Small intestine (tissue), 7 donors: ENCODE measurements around the gene XPO1. TPM values are rescaled to one million over a fixed set of nuclear protein-coding genes. Genes with fewer than 3 reads are reported as not detected.
"Not testable (repeated sequence)": the region's sequence is repeated elsewhere in the genome, so short reads cannot be mapped to it uniquely, and the experiment has no call there.

Source experiments
- DNase-seq, 2 donors: peaks; one replicate each; pipeline versions ENCODE4 v3.0.0 to v3.0.0-alpha.2; 2013
- FAIRE-seq: peaks from 2 replicates; lab custom pipeline; 2012; peaks lifted over from hg19 to GRCh38; lab: Jason Lieb, UNC
- H3K27ac ChIP-seq, 3 donors: one replicate each; pipeline ENCODE4 v1.5.1; 2013; ENCODE audit warnings: low read length in 2 of 3, mild to moderate bottlenecking in 2 of 3, control low read depth in 1 of 3, inconsistent platforms in 1 of 3, low read depth in 1 of 3, moderate library complexity in 1 of 3
- H3K27me3 ChIP-seq, 3 donors: one replicate each; pipeline ENCODE4 v1.6.1; 2013; ENCODE audit warnings: low read length in 3 of 3, inconsistent platforms in 1 of 3; ENCODE audit not compliant: control insufficient read depth in 3 of 3, insufficient read depth in 3 of 3
- H3K36me3 ChIP-seq, 3 donors: one replicate each; pipeline ENCODE4 v1.6.1; 2013; ENCODE audit warnings: low read length in 3 of 3, inconsistent platforms in 1 of 3, low read depth in 1 of 3, mild to moderate bottlenecking in 1 of 3, moderate library complexity in 1 of 3; ENCODE audit not compliant: control insufficient read depth in 3 of 3, insufficient read depth in 2 of 3
- H3K4me1 ChIP-seq, 3 donors: one replicate each; pipeline ENCODE4 v1.6.1; 2013; ENCODE audit warnings: low read length in 2 of 3, inconsistent platforms in 1 of 3, low read depth in 1 of 3, mild to moderate bottlenecking in 1 of 3, moderate library complexity in 1 of 3; ENCODE audit not compliant: control insufficient read depth in 3 of 3, insufficient read depth in 2 of 3
- H3K4me3 ChIP-seq, 3 donors: one replicate each; pipeline ENCODE4 v1.5.1; 2013; ENCODE audit warnings: low read length in 3 of 3, control low read depth in 1 of 3, inconsistent platforms in 1 of 3, low read depth in 1 of 3, mild to moderate bottlenecking in 1 of 3, moderate library complexity in 1 of 3
- H3K9me3 ChIP-seq, 2 donors: one replicate each; pipeline ENCODE4 v1.6.1; 2013; ENCODE audit warnings: low read depth in 1 of 2, low read length in 1 of 2; ENCODE audit not compliant: control insufficient read depth in 2 of 2, insufficient read depth in 1 of 2
- WGBS, 3 donors: extraction: QIAGEN DNeasy Blood & Tissue Kit; methylation state at CpG; one replicate each; pipeline ENCODE4 v1.1.7; 2013; 5-methylcytosine and 5-hydroxymethylcytosine counted together
- polyA plus RNA-seq, 4 donors: library from polyadenylated mRNA; stranded (reverse) in 3 of 4; unstranded in 1 of 4; fragments of 200-250 nt in 3 of 4; fragments of 120-200 nt in 1 of 4; gene quantifications; one replicate each; pipeline versions ENCODE4 v1.2.1 to v1.2.3, GENCODE V29; 2013
- donor health status: healthy with polysubstance abuse.
- donor health status: control.
- donor health status: control.
- donor health status: Bipolar disorder and iron deficiency.
- donor health status: healthy.

XPO1 gene
- polyA plus RNA-seq, 4 donors = 15.9 to 141 (median 39.2) TPM

- H3K4me3 ChIP-seq, FAIRE-seq, H3K9me3 ChIP-seq, DNase-seq, H3K4me1 ChIP-seq, H3K27me3 ChIP-seq, H3K27ac ChIP-seq: not testable (repeated sequence)
- peaks cover 0 to 16% (median 0%) of the 10 kb centered on the region in 3 donors for H3K36me3 ChIP-seq
- 92 to 94% (median 93%) methylated on average over 10 of the region's 10 CpGs for WGBS, 3 donors
Observed at GRCh38 chr2:61468231-61468630, 69.9 kb downstream of the XPO1 start.

GRCh38 chr2:61465045-61465444 is 73.1 kb downstream of the XPO1 start:
- H3K27me3 ChIP-seq = no peaks in the 10 kb centered on the region
- 25 to 61% (median 30%) methylated on average over 3 of the region's 3 CpGs for WGBS, 3 donors
- FAIRE-seq (no peak), DNase-seq (no peak)
- H3K27ac ChIP-seq = no peak overlapping the region
- no peak overlapping the region for H3K4me3 ChIP-seq
- peaks cover 0 to 16% (median 0%) of the 10 kb centered on the region in 3 donors for H3K36me3 ChIP-seq
- peaks cover 0 to 4% (median 0%) of the 10 kb centered on the region in 3 donors for H3K4me1 ChIP-seq
- H3K9me3 ChIP-seq = no peaks in the 10 kb centered on the region

- Histone ChIP-seq H3K36me3 (peaks cover 0 to 23% (median 0%) of the 10 kb centered on the region in 3 donors), H3K27me3 (no peaks in the 10 kb centered on the region), H3K9me3 (no peaks in the 10 kb centered on the region), H3K4me1 (peaks cover 0 to 4% (median 0%) of the 10 kb centered on the region in 3 donors), H3K27ac (no peak overlapping the region), H3K4me3 (no peak overlapping the region)
- 70 to 83% (median 79%) methylated on average over 7 of the region's 7 CpGs for WGBS, 3 donors
- no peak for FAIRE-seq
- no peak for DNase-seq
Observed at GRCh38 chr2:61463769-61464475, 74.2 kb downstream of the XPO1 start.

GRCh38 chr2:61461404-61461803 is 76.8 kb downstream of the XPO1 start:
- peak overlapping the region in 1 of 3 donors; percentile 38 for H3K27ac ChIP-seq
- H3K36me3 ChIP-seq = peaks cover 0 to 20% (median 0%) of the 10 kb centered on the region in 3 donors
- WGBS, 3 donors = 88 to 91% (median 89%) methylated on average over 2 of the region's 2 CpGs
- no peak for FAIRE-seq
- H3K27me3 ChIP-seq = no peaks in the 10 kb centered on the region
- no peaks in the 10 kb centered on the region for H3K9me3 ChIP-seq
- DNase-seq = no peak
- no peak overlapping the region for H3K4me3 ChIP-seq
- peaks cover 0 to 4% (median under 1%) of the 10 kb centered on the region in 3 donors for H3K4me1 ChIP-seq

GRCh38 chr2:61460163-61460562 is 78.0 kb downstream of the XPO1 start:
- DNase-seq = no peak
- H3K27me3 ChIP-seq = no peaks in the 10 kb centered on the region
- no peak for FAIRE-seq
- no peaks in the 10 kb centered on the region for H3K9me3 ChIP-seq
- no peak overlapping the region for H3K4me3 ChIP-seq
- H3K27ac ChIP-seq = no peak overlapping the region
- peaks cover 0 to 20% (median 0%) of the 10 kb centered on the region in 3 donors for H3K36me3 ChIP-seq
- peaks cover 0 to 4% (median 2%) of the 10 kb centered on the region in 3 donors for H3K4me1 ChIP-seq
- 65 to 84% (median 78%) methylated on average over 4 of the region's 4 CpGs for WGBS, 3 donors

- no peaks in the 10 kb centered on the region for H3K27me3 ChIP-seq
- H3K36me3 ChIP-seq = peaks cover 0 to 17% (median 0%) of the 10 kb centered on the region in 3 donors
- no peak for DNase-seq
- H3K4me1 ChIP-seq = peaks cover 0 to 2% (median 0%) of the 10 kb centered on the region in 3 donors
- H3K4me3 ChIP-seq = no peak overlapping the region
- FAIRE-seq = no peak
- no peaks in the 10 kb centered on the region for H3K9me3 ChIP-seq
- no peak overlapping the region for H3K27ac ChIP-seq
- 88 to 91% (median 88%) methylated on average over 6 of the region's 6 CpGs for WGBS, 3 donors
Observed at GRCh38 chr2:61456746-61457420, 81.3 kb downstream of the XPO1 start.

- Histone ChIP-seq H3K9me3 (no peaks in the 10 kb centered on the region), H3K27me3 (no peaks in the 10 kb centered on the region), H3K36me3 (peaks cover 0 to 16% (median 0%) of the 10 kb centered on the region in 3 donors), H3K4me3 (no peak overlapping the region), H3K27ac (no peak overlapping the region), H3K4me1 (peaks cover 0 to 2% (median 0%) of the 10 kb centered on the region in 3 donors)
- WGBS, 3 donors = 62 to 71% (median 70%) methylated on average over 5 of the region's 5 CpGs
- DNase-seq (no peak), FAIRE-seq (no peak)
Observed at GRCh38 chr2:61456070-61456745, 81.9 kb downstream of the XPO1 start.

- peaks cover 0 to 19% (median 0%) of the 10 kb centered on the region in 3 donors for H3K36me3 ChIP-seq
- not testable (repeated sequence) for DNase-seq, H3K27me3 ChIP-seq, FAIRE-seq, H3K9me3 ChIP-seq, H3K4me3 ChIP-seq, H3K4me1 ChIP-seq, H3K27ac ChIP-seq
- 94 to 96% (median 95%) methylated on average over 8 of the region's 8 CpGs for WGBS, 3 donors
Observed at GRCh38 chr2:61454972-61455371, 83.2 kb downstream of the XPO1 start.
